ENCODE results near the gene ERC2.

- no peak for TF ChIP-seq CTCF (IDR thresholded peaks at IDR 0.05; ENCODE audit: insufficient read depth, low read depth, low read length)
- TF ChIP-seq EZH2 (IDR thresholded peaks at IDR 0.05; ENCODE audit: insufficient read depth, low read length) = no peak
Measured at GRCh38 chr3:56048331-56048730, 419.9 kb downstream of the ERC2 start.

Measured in astrocyte (in vitro differentiated cells and primary cell).